ENCODE data around the gene CNTNAP2.

The CNTNAP2 gene

GRCh38 chr7:147759327-147759943, 1642.8 kb downstream of the CNTNAP2 start:
- no peak overlapping the region for H2BK12ac ChIP-seq (ENCODE audit: low read length)
- H3K14ac ChIP-seq (ENCODE audit: low read length): no peak overlapping the region
- H2AFZ ChIP-seq (ENCODE audit: insufficient read depth, low read length, poor library complexity): no peak overlapping the region
- H3K18ac ChIP-seq (ENCODE audit: low read length): no peak overlapping the region
- H3K79me1 ChIP-seq (ENCODE audit: low read length): no peaks in the 10 kb centered on the region
- no peak overlapping the region for H2AK5ac ChIP-seq (ENCODE audit: low read length)
- WGBS (ENCODE audit: extremely low coverage, insufficient coverage, insufficient read length): no CpG with 5 or more reads among the region's 6 CpGs
- H4K91ac ChIP-seq (ENCODE audit: low read depth, low read length): no peak overlapping the region
- no peak overlapping the region for H3K23ac ChIP-seq (ENCODE audit: low read length)
- no peak overlapping the region for H3K27ac ChIP-seq (ENCODE audit: low read depth, low read length)
- no peak overlapping the region for H4K8ac ChIP-seq (ENCODE audit: low read depth, low read length)
- no peaks in the 10 kb centered on the region for H3K4me1 ChIP-seq (ENCODE audit: control insufficient read depth in 1 of 2, insufficient read depth in 2 of 2, low read length in 2 of 2)
- no peaks in the 10 kb centered on the region for H3K79me2 ChIP-seq (ENCODE audit: control insufficient read depth, insufficient read depth, low read length, poor library complexity)
- H3K36me3 ChIP-seq (ENCODE audit: control insufficient read depth in 1 of 2, insufficient read depth in 2 of 2, low read length in 2 of 2): no peaks in the 10 kb centered on the region
- no peak overlapping the region for H2BK120ac ChIP-seq (ENCODE audit: insufficient read depth, low read length, poor library complexity)
- DNase-seq: no peak
- no peak overlapping the region for H3K4me3 ChIP-seq (ENCODE audit: low read depth, low read length)
- H3K4ac ChIP-seq (ENCODE audit: low read depth, low read length): no peak overlapping the region
- H3K9me3 ChIP-seq (ENCODE audit: insufficient read depth, low read depth, low read length): no peaks in the 10 kb centered on the region
- no peak overlapping the region for H3K4me2 ChIP-seq (ENCODE audit: low read length)
- H3K27me3 ChIP-seq (ENCODE audit: insufficient read depth, low read length): no peaks in the 10 kb centered on the region
- H3K9ac ChIP-seq (ENCODE audit: low read length): no peak overlapping the region
- H2BK5ac ChIP-seq (ENCODE audit: low read depth, low read length, poor library complexity): no peak overlapping the region
- no peak overlapping the region for H4K12ac ChIP-seq (ENCODE audit: low read depth, low read length)

DNA sequence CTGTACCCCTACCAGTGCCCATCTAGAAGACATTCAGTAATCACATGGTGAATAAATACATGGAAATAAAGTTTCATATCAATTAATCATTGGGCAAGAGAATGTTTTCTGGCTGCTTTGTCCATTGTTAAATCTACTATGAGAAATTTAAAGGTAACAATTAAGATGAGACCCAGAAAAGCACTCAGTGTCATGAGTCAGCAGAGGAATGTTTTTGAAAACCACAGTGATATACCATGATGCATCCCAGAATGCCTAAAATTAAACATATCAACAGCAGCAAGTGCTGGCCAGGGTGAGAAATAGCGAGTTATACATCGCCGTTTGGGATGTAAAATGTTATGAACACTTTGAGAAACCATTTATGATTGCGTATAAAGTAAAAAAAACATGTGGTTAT, 1648.7 kb downstream of the CNTNAP2 start:
- DNase-seq: no peak
- no peak overlapping the region for H3K4me3 ChIP-seq (ENCODE audit: low read depth, low read length)
- no peak overlapping the region for H2AFZ ChIP-seq (ENCODE audit: insufficient read depth, low read length, poor library complexity)
- no peaks in the 10 kb centered on the region for H3K9me3 ChIP-seq (ENCODE audit: insufficient read depth, low read depth, low read length)
- H3K79me1 ChIP-seq (ENCODE audit: low read length): no peaks in the 10 kb centered on the region
- H2BK5ac ChIP-seq (ENCODE audit: low read depth, low read length, poor library complexity): no peak overlapping the region
- no peak overlapping the region for H4K12ac ChIP-seq (ENCODE audit: low read depth, low read length)
- no peak overlapping the region for H2AK5ac ChIP-seq (ENCODE audit: low read length)
- no peak overlapping the region for H2BK12ac ChIP-seq (ENCODE audit: low read length)
- WGBS (ENCODE audit: extremely low coverage, insufficient coverage, insufficient read length): no CpG with 5 or more reads among the region's 4 CpGs
- no peaks in the 10 kb centered on the region for H3K4me1 ChIP-seq (ENCODE audit: control insufficient read depth in 1 of 2, insufficient read depth in 2 of 2, low read length in 2 of 2)
- no peak overlapping the region for H3K4me2 ChIP-seq (ENCODE audit: low read length)
- H3K4ac ChIP-seq (ENCODE audit: low read depth, low read length): no peak overlapping the region
- H3K23ac ChIP-seq (ENCODE audit: low read length): no peak overlapping the region
- no peak overlapping the region for H3K27ac ChIP-seq (ENCODE audit: low read depth, low read length)
- H3K27me3 ChIP-seq (ENCODE audit: insufficient read depth, low read length): no peaks in the 10 kb centered on the region
- no peak overlapping the region for H4K91ac ChIP-seq (ENCODE audit: low read depth, low read length)
- no peak overlapping the region for H4K8ac ChIP-seq (ENCODE audit: low read depth, low read length)
- H3K9ac ChIP-seq (ENCODE audit: low read length): no peak overlapping the region
- H3K79me2 ChIP-seq (ENCODE audit: control insufficient read depth, insufficient read depth, low read length, poor library complexity): no peaks in the 10 kb centered on the region
- no peak overlapping the region for H3K18ac ChIP-seq (ENCODE audit: low read length)
- no peaks in the 10 kb centered on the region for H3K36me3 ChIP-seq (ENCODE audit: control insufficient read depth in 1 of 2, insufficient read depth in 2 of 2, low read length in 2 of 2)
- H3K14ac ChIP-seq (ENCODE audit: low read length): no peak overlapping the region
- H2BK120ac ChIP-seq (ENCODE audit: insufficient read depth, low read length, poor library complexity): no peak overlapping the region

DNA sequence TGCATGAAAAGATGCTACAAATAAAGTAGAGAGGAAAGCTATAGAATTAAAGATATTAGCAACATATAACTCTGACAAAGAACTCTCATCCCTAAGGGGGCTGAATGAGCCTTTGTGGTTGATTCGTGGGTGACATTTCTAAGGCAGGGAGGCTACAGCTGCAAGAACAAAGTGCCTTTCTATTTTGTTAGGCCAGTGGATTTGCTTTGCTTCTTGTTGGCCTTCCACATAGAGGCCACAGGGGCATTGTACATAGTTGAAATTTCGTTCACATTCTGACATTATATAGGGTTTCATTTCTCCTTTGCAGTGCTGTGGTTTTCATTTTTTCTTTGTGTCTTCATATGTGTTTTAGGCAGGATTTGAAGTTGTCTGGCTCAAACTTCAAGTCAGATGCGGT, 1654.7 kb downstream of the CNTNAP2 start:
- Histone ChIP-seq H2AFZ (ENCODE audit: insufficient read depth, low read length, poor library complexity) (no peak overlapping the region), H4K8ac (ENCODE audit: low read depth, low read length) (no peak overlapping the region), H3K36me3 (ENCODE audit: control insufficient read depth in 1 of 2, insufficient read depth in 2 of 2, low read length in 2 of 2) (no peaks in the 10 kb centered on the region), H3K27me3 (ENCODE audit: insufficient read depth, low read length) (no peaks in the 10 kb centered on the region), H2BK12ac (ENCODE audit: low read length) (no peak overlapping the region), H3K14ac (ENCODE audit: low read length) (no peak overlapping the region), H3K79me1 (ENCODE audit: low read length) (no peaks in the 10 kb centered on the region), H3K4ac (ENCODE audit: low read depth, low read length) (no peak overlapping the region), H4K12ac (ENCODE audit: low read depth, low read length) (no peak overlapping the region), H3K4me1 (ENCODE audit: control insufficient read depth in 1 of 2, insufficient read depth in 2 of 2, low read length in 2 of 2) (no peaks in the 10 kb centered on the region), H3K27ac (ENCODE audit: low read depth, low read length) (no peak overlapping the region), H3K9me3 (ENCODE audit: insufficient read depth, low read depth, low read length) (no peaks in the 10 kb centered on the region), H2BK120ac (ENCODE audit: insufficient read depth, low read length, poor library complexity) (no peak overlapping the region), H3K4me3 (ENCODE audit: low read depth, low read length) (no peak overlapping the region), H3K18ac (ENCODE audit: low read length) (no peak overlapping the region), H3K79me2 (ENCODE audit: control insufficient read depth, insufficient read depth, low read length, poor library complexity) (no peaks in the 10 kb centered on the region), H2BK5ac (ENCODE audit: low read depth, low read length, poor library complexity) (no peak overlapping the region), H3K23ac (ENCODE audit: low read length) (no peak overlapping the region), H2AK5ac (ENCODE audit: low read length) (no peak overlapping the region), H3K4me2 (ENCODE audit: low read length) (no peak overlapping the region), H4K91ac (ENCODE audit: low read depth, low read length) (no peak overlapping the region), H3K9ac (ENCODE audit: low read length) (no peak overlapping the region)
- WGBS (ENCODE audit: extremely low coverage, insufficient coverage, insufficient read length): no CpG with 5 or more reads among the region's 3 CpGs
- DNase-seq: no peak

- no CpG with 5 or more reads among the region's 2 CpGs for WGBS (ENCODE audit: extremely low coverage, insufficient coverage, insufficient read length)
- H3K27me3 ChIP-seq (ENCODE audit: insufficient read depth, low read length): no peaks in the 10 kb centered on the region
These were observed 1657.9 kb downstream of the CNTNAP2 start for GRCh38 chr7:147774461-147774860.

More at GRCh38 chr7:147774461-147774860, 1657.9 kb downstream of the CNTNAP2 start:
- H4K12ac ChIP-seq (ENCODE audit: low read depth, low read length): no peak overlapping the region
- H3K14ac ChIP-seq (ENCODE audit: low read length): no peak overlapping the region
- H4K91ac ChIP-seq (ENCODE audit: low read depth, low read length): no peak overlapping the region
- H4K8ac ChIP-seq (ENCODE audit: low read depth, low read length): no peak overlapping the region
- H3K4ac ChIP-seq (ENCODE audit: low read depth, low read length): no peak overlapping the region
- H3K36me3 ChIP-seq (ENCODE audit: control insufficient read depth in 1 of 2, insufficient read depth in 2 of 2, low read length in 2 of 2): no peaks in the 10 kb centered on the region
- H3K9me3 ChIP-seq (ENCODE audit: insufficient read depth, low read depth, low read length): no peaks in the 10 kb centered on the region
- no peak overlapping the region for H2BK120ac ChIP-seq (ENCODE audit: insufficient read depth, low read length, poor library complexity)
- no peak overlapping the region for H3K9ac ChIP-seq (ENCODE audit: low read length)
- H3K4me1 ChIP-seq (ENCODE audit: control insufficient read depth in 1 of 2, insufficient read depth in 2 of 2, low read length in 2 of 2): no peaks in the 10 kb centered on the region
- no peak for DNase-seq
- H3K79me2 ChIP-seq (ENCODE audit: control insufficient read depth, insufficient read depth, low read length, poor library complexity): no peaks in the 10 kb centered on the region
- H2AK5ac ChIP-seq (ENCODE audit: low read length): no peak overlapping the region
- no peak overlapping the region for H3K18ac ChIP-seq (ENCODE audit: low read length)
- H3K79me1 ChIP-seq (ENCODE audit: low read length): no peaks in the 10 kb centered on the region
- no peak overlapping the region for H2BK5ac ChIP-seq (ENCODE audit: low read depth, low read length, poor library complexity)
- no peak overlapping the region for H3K27ac ChIP-seq (ENCODE audit: low read depth, low read length)
- H3K4me3 ChIP-seq (ENCODE audit: low read depth, low read length): no peak overlapping the region
- H3K4me2 ChIP-seq (ENCODE audit: low read length): no peak overlapping the region
- no peak overlapping the region for H3K23ac ChIP-seq (ENCODE audit: low read length)
- no peak overlapping the region for H2AFZ ChIP-seq (ENCODE audit: insufficient read depth, low read length, poor library complexity)
- no peak overlapping the region for H2BK12ac ChIP-seq (ENCODE audit: low read length)
